Measurements from ENCODE around the gene POMT2.

DNA sequence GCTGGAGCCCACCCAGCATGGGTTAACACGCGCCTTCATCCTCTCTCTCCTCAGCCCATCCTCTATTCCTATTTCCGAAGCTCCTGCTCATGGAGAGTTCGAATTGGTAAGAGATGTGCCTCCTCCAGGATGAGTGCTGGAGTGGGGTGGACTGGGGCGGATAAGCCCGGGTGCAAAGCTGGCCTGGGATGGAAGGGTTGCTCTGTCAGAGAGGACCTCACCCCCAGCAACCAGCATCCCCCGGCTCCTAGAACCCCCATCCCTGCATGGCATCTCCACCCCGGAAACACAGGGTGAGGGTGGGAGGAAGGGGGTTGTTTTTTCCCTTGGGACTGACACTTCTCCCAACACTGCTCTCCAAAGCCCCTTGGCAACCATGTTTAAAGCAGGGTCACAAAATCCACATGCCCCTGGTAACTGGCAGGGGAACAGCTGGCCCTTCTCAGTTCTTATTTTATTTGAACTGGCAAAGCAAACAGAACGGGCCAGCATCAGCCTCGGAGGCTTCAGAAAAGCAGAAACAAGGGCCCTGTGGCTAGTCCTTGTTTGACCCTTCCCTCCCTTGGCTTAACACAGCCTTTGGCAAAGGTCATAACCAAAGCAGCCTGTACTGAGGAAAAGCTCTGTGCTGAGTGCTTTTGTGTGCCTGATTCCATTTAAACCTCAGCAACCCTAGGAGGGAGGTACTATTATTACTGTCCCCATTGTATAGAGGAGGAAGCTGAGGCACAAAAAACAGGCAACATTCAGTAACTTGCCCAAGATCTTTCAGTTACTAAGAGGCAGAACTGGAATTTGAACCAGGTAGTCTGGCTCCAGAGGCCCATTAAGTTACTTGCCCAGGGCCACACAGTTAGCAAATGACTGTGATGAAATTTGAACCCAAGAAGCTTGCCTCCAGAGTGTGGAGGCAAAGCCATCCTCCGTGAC, 4.4 kb upstream of the POMT2 start:
- no peak for TF ChIP-seq POLR2A (IDR thresholded peaks at IDR 0.05)
- TF ChIP-seq, protein P1, sequence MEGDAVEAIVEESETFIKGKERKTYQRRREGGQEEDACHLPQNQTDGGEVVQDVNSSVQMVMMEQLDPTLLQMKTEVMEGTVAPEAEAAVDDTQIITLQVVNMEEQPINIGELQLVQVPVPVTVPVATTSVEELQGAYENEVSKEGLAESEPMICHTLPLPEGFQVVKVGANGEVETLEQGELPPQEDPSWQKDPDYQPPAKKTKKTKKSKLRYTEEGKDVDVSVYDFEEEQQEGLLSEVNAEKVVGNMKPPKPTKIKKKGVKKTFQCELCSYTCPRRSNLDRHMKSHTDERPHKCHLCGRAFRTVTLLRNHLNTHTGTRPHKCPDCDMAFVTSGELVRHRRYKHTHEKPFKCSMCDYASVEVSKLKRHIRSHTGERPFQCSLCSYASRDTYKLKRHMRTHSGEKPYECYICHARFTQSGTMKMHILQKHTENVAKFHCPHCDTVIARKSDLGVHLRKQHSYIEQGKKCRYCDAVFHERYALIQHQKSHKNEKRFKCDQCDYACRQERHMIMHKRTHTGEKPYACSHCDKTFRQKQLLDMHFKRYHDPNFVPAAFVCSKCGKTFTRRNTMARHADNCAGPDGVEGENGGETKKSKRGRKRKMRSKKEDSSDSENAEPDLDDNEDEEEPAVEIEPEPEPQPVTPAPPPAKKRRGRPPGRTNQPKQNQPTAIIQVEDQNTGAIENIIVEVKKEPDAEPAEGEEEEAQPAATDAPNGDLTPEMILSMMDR (IDR thresholded peaks at IDR 0.05): no peak
